Measurements from ENCODE around the gene NF1. TPM values are rescaled to one million over a fixed set of nuclear protein-coding genes. Genes with fewer than 3 reads are reported as not detected.

Gene NF1
- total and polyA plus RNA-seq, 2 experiments from 2014 or later = 8.4 to 45.9 TPM

DNA sequence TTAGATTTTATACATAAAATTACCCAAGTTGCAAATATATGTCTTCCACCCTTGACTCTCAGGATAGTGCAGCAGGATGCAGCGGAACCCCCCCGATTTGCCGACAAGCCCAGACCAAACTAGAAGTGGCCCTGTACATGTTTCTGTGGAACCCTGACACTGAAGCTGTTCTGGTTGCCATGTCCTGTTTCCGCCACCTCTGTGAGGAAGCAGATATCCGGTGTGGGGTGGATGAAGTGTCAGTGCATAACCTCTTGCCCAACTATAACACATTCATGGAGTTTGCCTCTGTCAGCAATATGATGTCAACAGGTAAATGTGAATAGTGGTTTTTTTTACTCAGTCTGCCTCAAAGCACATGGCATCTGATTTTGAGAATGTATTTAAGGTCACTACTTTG lies 131.6 kb downstream of the NF1 start:
- Histone ChIP-seq H3K4me2 (no peak overlapping the region), H3K79me2 (no peaks in the 10 kb centered on the region), H3K27ac (no peak overlapping the region), H3K36me3 (replicated peaks; ENCODE audit: insufficient read depth, low read depth) (no peaks in the 10 kb centered on the region), H3K4me1 (ENCODE audit: insufficient read depth) (no peaks in the 10 kb centered on the region), H2AFZ (no peak overlapping the region), H4K20me1 (ENCODE audit: insufficient read depth, poor library complexity, severe bottlenecking) (no peaks in the 10 kb centered on the region), H3K9me3 (ENCODE audit: low read depth) (no peaks in the 10 kb centered on the region), H3K27me3 (no peaks in the 10 kb centered on the region), H3K4me3 (no peak overlapping the region), H3K9me2 (replicated peaks; ENCODE audit: insufficient read depth) (no peaks in the 10 kb centered on the region)
- DNase-seq (ENCODE audit: low spot score) = no peak
- 97% methylated on average over 5 of the region's 5 CpGs for WGBS (ENCODE audit: low lambda C conversion rate, missing lambda C conversion rate)
- TF ChIP-seq, protein P1, sequence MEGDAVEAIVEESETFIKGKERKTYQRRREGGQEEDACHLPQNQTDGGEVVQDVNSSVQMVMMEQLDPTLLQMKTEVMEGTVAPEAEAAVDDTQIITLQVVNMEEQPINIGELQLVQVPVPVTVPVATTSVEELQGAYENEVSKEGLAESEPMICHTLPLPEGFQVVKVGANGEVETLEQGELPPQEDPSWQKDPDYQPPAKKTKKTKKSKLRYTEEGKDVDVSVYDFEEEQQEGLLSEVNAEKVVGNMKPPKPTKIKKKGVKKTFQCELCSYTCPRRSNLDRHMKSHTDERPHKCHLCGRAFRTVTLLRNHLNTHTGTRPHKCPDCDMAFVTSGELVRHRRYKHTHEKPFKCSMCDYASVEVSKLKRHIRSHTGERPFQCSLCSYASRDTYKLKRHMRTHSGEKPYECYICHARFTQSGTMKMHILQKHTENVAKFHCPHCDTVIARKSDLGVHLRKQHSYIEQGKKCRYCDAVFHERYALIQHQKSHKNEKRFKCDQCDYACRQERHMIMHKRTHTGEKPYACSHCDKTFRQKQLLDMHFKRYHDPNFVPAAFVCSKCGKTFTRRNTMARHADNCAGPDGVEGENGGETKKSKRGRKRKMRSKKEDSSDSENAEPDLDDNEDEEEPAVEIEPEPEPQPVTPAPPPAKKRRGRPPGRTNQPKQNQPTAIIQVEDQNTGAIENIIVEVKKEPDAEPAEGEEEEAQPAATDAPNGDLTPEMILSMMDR (IDR thresholded peaks at IDR 0.05; ENCODE audit: poor library complexity) = no peak
- TF ChIP-seq EZH2 (IDR thresholded peaks at IDR 0.05; ENCODE audit: borderline replicate concordance) (no peak), EZH2phosphoT487 (IDR thresholded peaks at IDR 0.05; ENCODE audit: low read depth, severe bottlenecking, unreplicated experiment) (no peak)

DNA sequence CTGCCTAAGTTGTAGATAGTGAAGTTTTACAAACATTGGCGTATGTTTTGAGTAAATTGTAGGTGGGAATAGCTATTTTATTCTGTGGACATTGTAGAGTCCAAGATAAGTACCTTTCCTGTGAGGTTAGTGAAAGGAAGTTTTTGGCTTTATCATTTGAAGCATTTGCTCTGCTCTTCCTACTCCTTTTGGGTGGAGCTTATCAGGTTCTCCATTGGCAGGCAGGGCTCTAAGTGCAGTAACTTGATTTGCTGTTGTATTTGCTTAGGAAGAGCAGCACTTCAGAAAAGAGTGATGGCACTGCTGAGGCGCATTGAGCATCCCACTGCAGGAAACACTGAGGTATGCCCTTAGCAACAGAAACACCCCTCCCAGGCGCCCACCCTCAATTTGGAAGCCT lies 132.2 kb downstream of the NF1 start:
- no peaks in the 10 kb centered on the region for H3K9me2 ChIP-seq (replicated peaks; ENCODE audit: insufficient read depth)
- H3K4me2 ChIP-seq = no peak overlapping the region
- H3K27ac ChIP-seq = no peak overlapping the region
- no peaks in the 10 kb centered on the region for H3K4me1 ChIP-seq (ENCODE audit: insufficient read depth)
- H3K9me3 ChIP-seq (ENCODE audit: low read depth) = no peaks in the 10 kb centered on the region
- no peaks in the 10 kb centered on the region for H4K20me1 ChIP-seq (ENCODE audit: insufficient read depth, poor library complexity, severe bottlenecking)
- no peaks in the 10 kb centered on the region for H3K36me3 ChIP-seq (replicated peaks; ENCODE audit: insufficient read depth, low read depth)
- no peaks in the 10 kb centered on the region for H3K27me3 ChIP-seq
- no peak overlapping the region for H2AFZ ChIP-seq
- TF ChIP-seq EZH2 (IDR thresholded peaks at IDR 0.05; ENCODE audit: borderline replicate concordance) (no peak), EZH2phosphoT487 (IDR thresholded peaks at IDR 0.05; ENCODE audit: low read depth, severe bottlenecking, unreplicated experiment) (no peak)
- TF ChIP-seq, protein P1 (IDR thresholded peaks at IDR 0.05; ENCODE audit: poor library complexity) = no peak
- no peaks in the 10 kb centered on the region for H3K79me2 ChIP-seq
- H3K4me3 ChIP-seq = no peak overlapping the region
- WGBS (ENCODE audit: low lambda C conversion rate, missing lambda C conversion rate) = 97% methylated on average over 3 of the region's 3 CpGs
- no peak for DNase-seq (ENCODE audit: low spot score)

DNA sequence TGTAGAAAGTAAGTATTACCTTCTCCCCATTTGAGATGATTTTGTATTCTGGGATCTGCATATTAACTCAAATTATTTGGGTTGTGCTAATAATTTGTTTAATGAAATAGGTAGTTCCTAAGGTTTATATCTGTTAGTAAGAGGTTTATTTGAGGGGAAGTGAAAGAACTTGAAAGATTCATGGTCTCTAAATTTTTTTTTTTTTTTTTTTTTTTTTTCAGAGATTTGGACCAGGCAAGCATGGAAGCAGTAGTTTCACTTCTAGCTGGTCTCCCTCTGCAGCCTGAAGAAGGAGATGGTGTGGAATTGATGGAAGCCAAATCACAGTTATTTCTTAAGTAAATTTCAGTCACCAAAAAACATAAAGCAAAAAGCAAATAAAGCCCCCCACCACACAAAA lies 137.1 kb downstream of the NF1 start:
- no peak overlapping the region for H3K4me2 ChIP-seq
- no peaks in the 10 kb centered on the region for H3K9me3 ChIP-seq (ENCODE audit: low read depth)
- H3K79me2 ChIP-seq = no peaks in the 10 kb centered on the region
- H3K36me3 ChIP-seq (replicated peaks; ENCODE audit: insufficient read depth, low read depth) = no peaks in the 10 kb centered on the region
- H3K4me1 ChIP-seq (ENCODE audit: insufficient read depth) = no peaks in the 10 kb centered on the region
- H3K27ac ChIP-seq = no peak overlapping the region
- H3K4me3 ChIP-seq = no peak overlapping the region
- DNase-seq (ENCODE audit: low spot score) = no peak
- no peaks in the 10 kb centered on the region for H4K20me1 ChIP-seq (ENCODE audit: insufficient read depth, poor library complexity, severe bottlenecking)
- H2AFZ ChIP-seq = no peak overlapping the region
- TF ChIP-seq EZH2phosphoT487 (IDR thresholded peaks at IDR 0.05; ENCODE audit: low read depth, severe bottlenecking, unreplicated experiment) (no peak), EZH2 (IDR thresholded peaks at IDR 0.05; ENCODE audit: borderline replicate concordance) (no peak)
- TF ChIP-seq, protein P1 (IDR thresholded peaks at IDR 0.05; ENCODE audit: poor library complexity) = no peak
- H3K27me3 ChIP-seq = no peaks in the 10 kb centered on the region
- no peaks in the 10 kb centered on the region for H3K9me2 ChIP-seq (replicated peaks; ENCODE audit: insufficient read depth)

DNA sequence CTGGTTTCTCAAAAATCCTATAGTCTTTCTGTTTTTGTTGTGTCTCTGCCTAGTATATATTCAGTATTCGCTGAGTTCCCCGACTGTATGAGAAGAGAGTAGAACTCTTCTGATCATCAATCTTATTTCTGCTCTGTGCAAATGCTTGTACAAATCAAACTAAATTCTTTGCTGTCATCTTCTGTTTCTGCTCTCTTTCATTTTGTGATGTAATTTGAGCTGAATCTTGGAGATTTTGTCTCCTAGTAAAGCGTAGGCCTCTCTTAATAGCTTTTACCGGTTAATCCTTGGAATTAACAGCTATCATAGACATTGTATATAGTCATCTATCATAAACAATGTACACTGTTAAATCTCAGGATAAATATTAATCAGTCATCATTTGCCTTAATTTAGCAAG lies 140.3 kb downstream of the NF1 start:
- no peak for DNase-seq (ENCODE audit: low spot score)
- 46% methylated on average over 4 of the region's 4 CpGs for WGBS (ENCODE audit: low lambda C conversion rate, missing lambda C conversion rate)
- Histone ChIP-seq H3K79me2 (no peaks in the 10 kb centered on the region), H2AFZ (no peak overlapping the region), H3K4me2 (no peak overlapping the region), H3K4me1 (ENCODE audit: insufficient read depth) (no peaks in the 10 kb centered on the region), H3K9me2 (replicated peaks; ENCODE audit: insufficient read depth) (no peaks in the 10 kb centered on the region), H3K9me3 (ENCODE audit: low read depth) (no peaks in the 10 kb centered on the region), H3K4me3 (no peak overlapping the region), H3K36me3 (replicated peaks; ENCODE audit: insufficient read depth, low read depth) (no peaks in the 10 kb centered on the region), H3K27ac (no peak overlapping the region), H3K27me3 (no peaks in the 10 kb centered on the region), H4K20me1 (ENCODE audit: insufficient read depth, poor library complexity, severe bottlenecking) (no peaks in the 10 kb centered on the region)
- TF ChIP-seq, protein P1 (IDR thresholded peaks at IDR 0.05; ENCODE audit: poor library complexity) = no peak
- TF ChIP-seq EZH2phosphoT487 (IDR thresholded peaks at IDR 0.05; ENCODE audit: low read depth, severe bottlenecking, unreplicated experiment) = no peak
- no peak for TF ChIP-seq EZH2 (IDR thresholded peaks at IDR 0.05; ENCODE audit: borderline replicate concordance)
